Right ventricle myocardium superior (tissue), 1 donor: ENCODE data around the gene LCP1. TPM values are rescaled to one million over a fixed set of nuclear protein-coding genes. Genes with fewer than 3 reads are reported as not detected.

ENCODE experiments used
- ATAC-seq: fragments of 200-7000 bp; cut with Tn5 transposase; one replicate; pipeline ENCODE4 v1.9.1; 2020; ENCODE audit warnings: mild to moderate bottlenecking; ENCODE audit not compliant: poor library complexity
- DNase-seq: peaks from one replicate; pipeline ENCODE4 v3.0.0-alpha.2; 2020
- intact Hi-C: fragments of 100-400 bp; cut with DNase I; formaldehyde crosslinking; loops from one replicate; pipeline ENCODE4 v1.11.2; 2022
- total RNA-seq: library from RNA; stranded (reverse); fragmentation: NEBNext Ultra II Directional; extraction: Animal tissue kit (Norgen Biotek cat#: 25700); gene quantifications from one replicate; pipeline ENCODE4 v1.2.1, GENCODE V29; 2021
- donor health status: DM: no; HTN: yes; CAD: no; lungs with severe emphysema.

Gene LCP1
- total RNA-seq, 1 donor from 2014 or later, result 20.5 TPM

GRCh38 chr13:46184277-46184699 is 2.3 kb upstream of the LCP1 start:
- intact Hi-C loops, result no loop called here
- peak; percentile 61 for DNase-seq
- peak; percentile 47 for ATAC-seq

- no peak for DNase-seq
- ATAC-seq, result no peak
- intact Hi-C loops, result no loop called here
Measured at GRCh38 chr13:46183018-46183946, 1.3 kb upstream of the LCP1 start.

GRCh38 chr13:46182491-46182877 is 507 bp upstream of the LCP1 start:
- intact Hi-C loops, result no loop called here
- ATAC-seq (no peak), DNase-seq (no peak)

- DNase-seq (no peak), ATAC-seq (no peak)
- intact Hi-C loops, result no loop called here
Measured at GRCh38 chr13:46181377-46181839, 569 bp downstream of the LCP1 start.

- DNase-seq (no peak), ATAC-seq (no peak)
- intact Hi-C loops, result no loop called here
Measured at GRCh38 chr13:46179969-46180763, 1.8 kb downstream of the LCP1 start.

GRCh38 chr13:46179491-46179908 is 2.5 kb downstream of the LCP1 start:
- intact Hi-C loops, result no loop called here
- DNase-seq, result peak; percentile 68
- ATAC-seq, result no peak

- no peak for ATAC-seq
- DNase-seq, result no peak
- intact Hi-C loops, result no loop called here
Measured at GRCh38 chr13:46178821-46179220, 3.2 kb downstream of the LCP1 start.

GRCh38 chr13:46178143-46178542 is 3.8 kb downstream of the LCP1 start:
- DNase-seq, result no peak
- ATAC-seq, result peak; percentile 49
- intact Hi-C loops, result no loop called here

GRCh38 chr13:46176756-46177155 is 5.2 kb downstream of the LCP1 start:
- ATAC-seq (peak; percentile 61), DNase-seq (no peak)
- intact Hi-C loops, result no loop called here

- intact Hi-C loops, result no loop called here
- no peak for ATAC-seq
- no peak for DNase-seq
Measured at GRCh38 chr13:46173656-46174055, 8.3 kb downstream of the LCP1 start.

GRCh38 chr13:46172531-46172991 is 9.4 kb downstream of the LCP1 start:
- intact Hi-C loops, result no loop called here
- ATAC-seq (peak; percentile 40), DNase-seq (no peak)

- DNase-seq (no peak), ATAC-seq (no peak)
- intact Hi-C loops, result no loop called here
Measured at GRCh38 chr13:46171739-46172138, 10.2 kb downstream of the LCP1 start.

GRCh38 chr13:46171217-46171616 is 10.8 kb downstream of the LCP1 start:
- intact Hi-C loops, result no loop called here
- DNase-seq, result no peak
- peak; percentile 53 for ATAC-seq

GRCh38 chr13:46170687-46171086 is 11.3 kb downstream of the LCP1 start:
- DNase-seq (no peak), ATAC-seq (peak; percentile 60)
- intact Hi-C loops, result no loop called here

GRCh38 chr13:46170268-46170667 is 11.7 kb downstream of the LCP1 start:
- ATAC-seq (no peak), DNase-seq (no peak)
- intact Hi-C loops, result no loop called here

- intact Hi-C loops, result no loop called here
- no peak for ATAC-seq
- DNase-seq, result no peak
Measured at GRCh38 chr13:46169758-46170157, 12.2 kb downstream of the LCP1 start.

GRCh38 chr13:46168783-46169182 is 13.2 kb downstream of the LCP1 start:
- DNase-seq, result no peak
- intact Hi-C loops, result no loop called here
- ATAC-seq, result no peak

GRCh38 chr13:46168341-46168740 is 13.6 kb downstream of the LCP1 start:
- intact Hi-C loops, result no loop called here
- DNase-seq, result peak; percentile 48
- no peak for ATAC-seq

GRCh38 chr13:46166947-46167610 is 14.9 kb downstream of the LCP1 start:
- ATAC-seq (no peak), DNase-seq (no peak)
- intact Hi-C loops, result no loop called here
